ENCODE results near the gene REM2.

Gene REM2

DNA sequence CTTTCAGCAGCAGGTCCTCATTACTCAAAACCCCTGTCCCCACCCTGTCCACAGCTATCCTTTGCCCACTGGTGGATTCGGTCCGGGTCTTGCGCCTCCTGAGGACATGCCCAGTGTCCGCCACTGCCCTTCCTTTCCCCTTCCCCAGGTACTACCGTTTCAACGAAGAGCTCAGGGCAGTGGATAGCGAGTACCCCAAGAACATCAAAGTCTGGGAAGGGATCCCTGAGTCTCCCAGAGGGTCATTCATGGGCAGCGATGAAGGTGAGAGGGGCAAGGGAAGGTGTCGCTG is 38.0 kb upstream of the REM2 start:
- no peak for DNase-seq (ENCODE audit: extremely low read depth, low read depth)
- TF ChIP-seq, protein P1, sequence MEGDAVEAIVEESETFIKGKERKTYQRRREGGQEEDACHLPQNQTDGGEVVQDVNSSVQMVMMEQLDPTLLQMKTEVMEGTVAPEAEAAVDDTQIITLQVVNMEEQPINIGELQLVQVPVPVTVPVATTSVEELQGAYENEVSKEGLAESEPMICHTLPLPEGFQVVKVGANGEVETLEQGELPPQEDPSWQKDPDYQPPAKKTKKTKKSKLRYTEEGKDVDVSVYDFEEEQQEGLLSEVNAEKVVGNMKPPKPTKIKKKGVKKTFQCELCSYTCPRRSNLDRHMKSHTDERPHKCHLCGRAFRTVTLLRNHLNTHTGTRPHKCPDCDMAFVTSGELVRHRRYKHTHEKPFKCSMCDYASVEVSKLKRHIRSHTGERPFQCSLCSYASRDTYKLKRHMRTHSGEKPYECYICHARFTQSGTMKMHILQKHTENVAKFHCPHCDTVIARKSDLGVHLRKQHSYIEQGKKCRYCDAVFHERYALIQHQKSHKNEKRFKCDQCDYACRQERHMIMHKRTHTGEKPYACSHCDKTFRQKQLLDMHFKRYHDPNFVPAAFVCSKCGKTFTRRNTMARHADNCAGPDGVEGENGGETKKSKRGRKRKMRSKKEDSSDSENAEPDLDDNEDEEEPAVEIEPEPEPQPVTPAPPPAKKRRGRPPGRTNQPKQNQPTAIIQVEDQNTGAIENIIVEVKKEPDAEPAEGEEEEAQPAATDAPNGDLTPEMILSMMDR (IDR thresholded peaks at IDR 0.05; ENCODE audit: low read depth, low read length) = no peak

DNA sequence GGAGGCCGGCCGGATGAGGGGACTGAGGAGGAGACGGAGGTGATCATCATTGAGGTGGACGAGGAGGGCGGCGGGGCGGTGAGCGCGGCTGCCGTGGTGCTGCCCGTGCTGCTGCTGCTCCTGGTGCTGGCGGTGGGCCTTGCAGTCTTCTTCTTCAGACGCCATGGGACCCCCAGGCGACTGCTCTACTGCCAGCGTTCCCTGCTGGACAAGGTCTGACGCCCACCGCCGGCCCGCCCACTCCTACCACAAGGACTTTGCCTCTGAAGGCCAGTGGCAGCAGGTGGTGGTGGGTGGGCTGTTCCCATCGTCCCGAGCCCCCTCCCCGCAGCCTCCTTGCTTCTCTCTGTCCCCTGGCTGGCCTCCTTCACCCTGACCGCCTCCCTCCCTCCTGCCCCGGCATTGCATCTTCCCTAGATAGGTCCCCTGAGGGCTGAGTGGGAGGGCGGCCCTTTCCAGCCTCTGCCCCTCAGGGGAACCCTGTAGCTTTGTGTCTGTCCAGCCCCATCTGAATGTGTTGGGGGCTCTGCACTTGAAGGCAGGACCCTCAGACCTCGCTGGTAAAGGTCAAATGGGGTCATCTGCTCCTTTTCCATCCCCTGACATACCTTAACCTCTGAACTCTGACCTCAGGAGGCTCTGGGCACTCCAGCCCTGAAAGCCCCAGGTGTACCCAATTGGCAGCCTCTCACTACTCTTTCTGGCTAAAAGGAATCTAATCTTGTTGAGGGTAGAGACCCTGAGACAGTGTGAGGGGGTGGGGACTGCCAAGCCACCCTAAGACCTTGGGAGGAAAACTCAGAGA is 37.0 kb upstream of the REM2 start:
- TF ChIP-seq, protein P1 (IDR thresholded peaks at IDR 0.05; ENCODE audit: low read depth, low read length) = no peak
- DNase-seq (ENCODE audit: extremely low read depth, low read depth) = no peak

DNA sequence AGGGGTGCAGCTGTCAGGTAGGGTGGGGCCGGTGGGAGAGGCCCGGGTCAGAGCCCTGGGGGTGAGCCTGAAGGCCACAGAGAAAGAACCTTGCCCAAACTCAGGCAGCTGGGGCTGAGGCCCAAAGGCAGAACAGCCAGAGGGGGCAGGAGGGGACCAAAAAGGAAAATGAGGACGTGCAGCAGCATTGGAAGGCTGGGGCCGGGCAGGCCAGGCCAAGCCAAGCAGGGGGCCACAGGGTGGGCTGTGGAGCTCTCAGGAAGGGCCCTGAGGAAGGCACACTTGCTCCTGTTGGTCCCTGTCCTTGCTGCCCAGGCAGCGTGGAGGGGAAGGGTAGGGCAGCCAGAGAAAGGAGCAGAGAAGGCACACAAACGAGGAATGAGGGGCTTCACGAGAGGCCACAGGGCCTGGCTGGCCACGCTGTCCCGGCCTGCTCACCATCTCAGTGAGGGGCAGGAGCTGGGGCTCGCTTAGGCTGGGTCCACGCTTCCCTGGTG is 36.2 kb upstream of the REM2 start:
- TF ChIP-seq, protein P1 (IDR thresholded peaks at IDR 0.05; ENCODE audit: low read depth, low read length) = no peak; the same call in 1 of the 2 replicates

DNA sequence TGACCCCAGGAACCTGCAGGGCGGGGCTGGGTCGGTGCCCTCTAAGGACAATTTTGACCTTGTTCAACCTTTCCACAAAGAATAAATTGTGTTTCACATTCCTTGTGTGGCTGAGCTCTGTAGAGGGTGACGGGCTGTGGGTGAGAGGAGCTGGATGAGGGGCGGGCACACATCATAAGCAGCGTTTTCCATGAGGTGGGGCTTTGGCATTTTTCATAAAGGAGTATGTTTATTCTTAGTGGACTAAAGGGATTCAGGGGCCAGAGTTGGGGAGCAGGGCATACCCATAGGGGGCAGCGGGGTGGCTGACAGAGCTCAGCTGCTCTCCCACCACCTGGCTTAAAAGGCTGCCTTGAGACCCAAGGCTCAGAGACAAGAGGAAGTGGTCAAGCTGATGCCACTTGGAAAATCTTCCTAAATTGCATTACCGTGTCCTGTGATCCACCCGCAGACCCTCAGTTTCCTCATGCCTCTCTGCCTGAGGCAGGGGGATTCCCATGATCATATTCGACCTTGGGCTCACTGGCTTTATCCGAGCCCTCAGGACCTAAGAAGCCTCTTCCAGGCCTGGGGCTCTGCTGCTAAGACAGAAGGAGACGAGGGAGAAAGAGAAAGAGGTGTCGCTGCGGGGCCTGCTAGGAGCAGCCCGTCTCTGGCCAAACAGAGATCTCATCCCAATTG is 35.2 kb upstream of the REM2 start:
- TF ChIP-seq, protein P1 (IDR thresholded peaks at IDR 0.05; ENCODE audit: low read depth, low read length) = no peak; the same call in 1 of the 2 replicates
- no peak for DNase-seq (ENCODE audit: extremely low read depth, low read depth)

More for the DNA sequence above, 36.2 kb upstream of the REM2 start:
- no peak for DNase-seq (ENCODE audit: extremely low read depth, low read depth)

DNA sequence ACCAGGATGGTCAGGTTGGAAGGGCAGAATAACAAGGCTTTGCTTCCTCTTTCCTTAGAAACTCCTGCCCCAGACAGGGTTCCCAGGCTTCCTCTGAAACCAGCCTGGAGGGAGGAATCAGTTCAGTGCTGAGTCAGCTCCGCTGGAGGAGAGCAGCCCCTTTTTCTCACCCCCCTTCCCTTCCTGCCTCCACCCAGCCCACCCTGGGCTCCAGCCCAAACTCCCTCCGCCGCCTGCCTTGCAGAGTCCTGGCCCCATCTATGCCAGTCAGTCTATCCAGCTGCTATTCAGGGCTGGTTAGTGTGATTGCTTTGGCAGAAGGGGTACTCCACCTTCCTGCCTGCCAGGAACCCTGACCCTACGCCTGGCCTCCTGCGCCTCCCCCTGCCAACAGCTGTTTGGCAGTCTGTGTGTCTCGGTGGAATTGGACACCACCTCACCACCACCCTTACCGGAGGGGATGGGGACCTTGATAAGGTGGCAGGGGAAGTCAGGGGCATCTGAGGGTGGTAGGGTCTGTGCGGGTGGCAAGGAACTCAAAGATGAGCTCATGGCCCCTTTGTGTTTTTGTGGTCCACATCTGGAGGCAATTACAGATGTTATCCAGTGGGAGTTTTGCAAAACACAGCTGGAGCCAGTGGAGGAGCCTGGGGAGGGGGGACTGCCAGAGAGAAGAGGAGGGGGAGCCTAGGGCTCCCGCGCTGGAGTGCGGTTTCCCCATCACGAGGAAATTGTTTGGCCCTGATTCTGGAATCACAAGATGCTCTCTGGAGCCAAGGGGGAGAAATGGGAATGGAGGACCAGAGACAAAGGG is 34.5 kb upstream of the REM2 start:
- TF ChIP-seq, protein P1 (IDR thresholded peaks at IDR 0.05; ENCODE audit: low read depth, low read length) = no peak
- peak; percentile 91 for DNase-seq (ENCODE audit: extremely low read depth, low read depth)

DNA sequence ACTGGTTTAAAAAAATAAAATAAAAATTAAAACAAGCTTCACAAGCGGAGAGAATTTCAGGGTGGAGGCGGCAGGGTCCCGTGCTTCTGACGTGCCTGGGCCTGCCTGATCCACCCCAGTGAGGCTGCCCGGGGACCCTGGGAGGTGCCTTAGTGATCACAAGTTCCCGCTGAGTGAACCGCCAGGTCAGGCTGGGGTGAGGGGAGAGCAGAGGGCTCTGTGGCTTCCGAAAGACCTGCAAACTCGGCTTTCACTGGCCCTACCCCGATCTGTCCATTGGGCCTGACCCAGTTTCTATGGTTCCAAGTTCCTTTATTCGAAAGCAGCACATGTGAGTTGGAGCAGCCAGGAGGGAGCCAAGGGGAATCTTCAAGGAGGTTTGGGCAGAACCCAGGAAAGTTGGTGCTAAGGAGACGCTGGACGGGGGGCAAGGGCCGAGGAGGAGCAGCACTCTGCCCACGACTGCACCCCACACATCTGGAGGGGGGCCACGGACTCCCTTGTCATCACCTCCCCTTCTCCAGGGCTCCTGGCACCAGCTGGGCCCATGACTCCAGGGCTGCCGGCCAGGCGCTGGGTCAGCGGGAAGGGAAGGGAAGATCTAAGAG is 33.7 kb upstream of the REM2 start:
- no peak for DNase-seq (ENCODE audit: extremely low read depth, low read depth)
- TF ChIP-seq, protein P1 (IDR thresholded peaks at IDR 0.05; ENCODE audit: low read depth, low read length) = no peak

Measured in AG09319 (cell line).